Uterus (tissue), 2 donors: ENCODE data around the gene MARK2.

Source experiments
- POLR2A ChIP-seq, 2 donors: fragments of 450-650 bp; IDR thresholded peaks; one replicate each; pipeline ENCODE4 v1.6.1; 2016; ENCODE audit warnings: antibody characterized with exemption in 2 of 2, mild to moderate bottlenecking in 1 of 2, moderate library complexity in 1 of 2
- TF ChIP-seq, protein P1 (sequence below), 4 experiments: fragments of 200-600 bp in 2 of 4; fragments of 450-650 bp in 2 of 4; sonication (generic) in 2 of 4; IDR thresholded peaks; one replicate each; pipeline ENCODE4 v1.5.1; 2016 to 2019; ENCODE audit warnings: antibody characterized with exemption in 4 of 4, mild to moderate bottlenecking in 2 of 4, moderate library complexity in 1 of 4

DNA sequence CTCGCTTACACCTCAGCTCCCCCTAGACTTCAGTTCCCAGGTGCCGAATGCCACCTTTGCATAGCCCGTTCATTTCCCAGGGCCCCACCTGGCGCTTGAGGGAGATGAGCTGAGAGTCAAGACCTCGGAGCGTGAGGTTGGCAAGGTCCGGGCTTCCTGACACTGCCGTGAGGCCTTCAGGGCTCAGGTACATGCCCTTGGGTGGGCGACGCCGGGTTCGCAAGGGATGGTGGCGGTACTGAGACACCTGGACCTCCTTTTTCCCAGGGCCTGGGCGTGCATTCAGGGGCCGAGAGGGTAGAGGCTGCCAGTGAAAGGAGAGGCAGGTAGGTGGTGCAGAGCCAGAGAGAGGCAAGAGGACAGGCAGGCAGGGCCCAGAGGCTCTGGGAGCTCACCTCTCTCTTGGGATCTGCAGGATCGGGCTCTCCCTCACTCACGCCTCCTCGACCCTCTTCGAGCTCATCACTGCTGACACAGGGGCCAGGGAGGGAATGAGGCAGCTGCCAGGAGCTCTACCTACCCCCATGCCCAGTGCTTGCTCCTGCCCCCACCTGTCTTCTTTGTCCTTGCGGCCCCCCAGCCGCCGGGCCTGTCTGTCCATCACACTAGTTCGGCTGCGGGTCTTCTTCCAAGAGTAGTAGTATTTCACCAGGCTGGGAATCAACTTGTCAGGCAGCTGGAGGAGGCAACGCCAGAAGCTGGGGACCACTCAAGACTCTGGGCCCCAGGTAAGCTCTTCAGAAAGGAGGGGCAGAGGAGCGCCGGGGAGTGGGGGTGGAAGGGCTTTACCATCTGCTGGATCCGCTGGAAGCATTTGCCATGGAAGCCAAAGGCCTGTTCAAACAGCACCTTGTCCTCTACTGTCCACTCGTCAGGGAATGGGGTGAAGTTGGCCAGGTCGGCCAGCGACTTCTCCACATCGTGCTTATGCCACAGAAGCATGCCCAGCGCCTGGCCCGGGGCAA lies 75.2 kb downstream of the MARK2 start:
- TF ChIP-seq POLR2A (IDR thresholded peaks at IDR 0.05): no peak
- TF ChIP-seq, protein P1, sequence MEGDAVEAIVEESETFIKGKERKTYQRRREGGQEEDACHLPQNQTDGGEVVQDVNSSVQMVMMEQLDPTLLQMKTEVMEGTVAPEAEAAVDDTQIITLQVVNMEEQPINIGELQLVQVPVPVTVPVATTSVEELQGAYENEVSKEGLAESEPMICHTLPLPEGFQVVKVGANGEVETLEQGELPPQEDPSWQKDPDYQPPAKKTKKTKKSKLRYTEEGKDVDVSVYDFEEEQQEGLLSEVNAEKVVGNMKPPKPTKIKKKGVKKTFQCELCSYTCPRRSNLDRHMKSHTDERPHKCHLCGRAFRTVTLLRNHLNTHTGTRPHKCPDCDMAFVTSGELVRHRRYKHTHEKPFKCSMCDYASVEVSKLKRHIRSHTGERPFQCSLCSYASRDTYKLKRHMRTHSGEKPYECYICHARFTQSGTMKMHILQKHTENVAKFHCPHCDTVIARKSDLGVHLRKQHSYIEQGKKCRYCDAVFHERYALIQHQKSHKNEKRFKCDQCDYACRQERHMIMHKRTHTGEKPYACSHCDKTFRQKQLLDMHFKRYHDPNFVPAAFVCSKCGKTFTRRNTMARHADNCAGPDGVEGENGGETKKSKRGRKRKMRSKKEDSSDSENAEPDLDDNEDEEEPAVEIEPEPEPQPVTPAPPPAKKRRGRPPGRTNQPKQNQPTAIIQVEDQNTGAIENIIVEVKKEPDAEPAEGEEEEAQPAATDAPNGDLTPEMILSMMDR (IDR thresholded peaks at IDR 0.05): no peak
